HEK293 (cell line): ENCODE data around the gene TARBP1.

Experiments
- CTCF ChIA-PET: fragments of 350-600 bp; formaldehyde crosslinking; extraction: SDS; loops from one replicate; lab custom pipeline; 2021; ENCODE audit warnings: antibody characterized with exemption; lab: Yijun Ruan, JAX
- POLR2A ChIA-PET: fragments of 300-600 bp; formaldehyde crosslinking; extraction: SDS; loops from one replicate; lab custom pipeline; 2020; ENCODE audit warnings: antibody characterized with exemption, inconsistent platforms; lab: Yijun Ruan, JAX
- H3K27ac ChIP-seq: fragments of 200-500 bp; sonication (Bioruptor generic); 2 replicates; pipeline ENCODE4 v1.5.1; 2014; ENCODE audit warnings: low read depth, low read length, control low read depth, inconsistent platforms; ENCODE audit errors: extremely low read depth
- H3K36me3 ChIP-seq, 2 experiments: fragments of 200-500 bp in 1 of 2; sonication (Bioruptor generic) in 1 of 2; 1 replicate in 1 of 2; 2 replicates in 1 of 2; pipeline ENCODE4 v1.5.1; 2014 to 2017; ENCODE audit warnings: inconsistent platforms in 2 of 2, low read length in 2 of 2; ENCODE audit not compliant: control insufficient read depth in 2 of 2, insufficient read depth in 1 of 2
- H3K4me1 ChIP-seq: fragments of 200-500 bp; sonication (Bioruptor generic); 2 replicates; pipeline ENCODE4 v1.5.1; 2014; ENCODE audit warnings: mild to moderate bottlenecking, low read length, inconsistent platforms; ENCODE audit not compliant: control insufficient read depth, insufficient read depth
- H3K4me3 ChIP-seq: 2 replicates; pipeline ENCODE4 v1.5.1; 2011; ENCODE audit warnings: low read depth, mild to moderate bottlenecking, control low read depth, low read length, moderate library complexity
- H3K9me3 ChIP-seq: fragments of 200-500 bp; sonication (Bioruptor generic); 2 replicates; pipeline ENCODE4 v1.5.1; 2014; ENCODE audit warnings: low read depth, low read length, inconsistent platforms; ENCODE audit not compliant: control insufficient read depth, insufficient read depth
- GFI1B ChIP-seq: fragments of 450-650 bp; formaldehyde crosslinking; IDR thresholded peaks from 2 replicates; pipeline ENCODE4 v1.5.1; 2016; ENCODE audit warnings: missing biosample characterization, missing genetic modification characterization
- SP3 ChIP-seq: fragments of 450-650 bp; formaldehyde crosslinking; IDR thresholded peaks from 2 replicates; pipeline ENCODE4 v1.5.1; 2016; ENCODE audit warnings: missing biosample characterization, missing genetic modification characterization
- ZNF2 ChIP-seq: fragments of 450-650 bp; formaldehyde crosslinking; IDR thresholded peaks from 2 replicates; pipeline ENCODE4 v1.5.1; 2016; ENCODE audit warnings: missing biosample characterization, missing genetic modification characterization
- ZNF274 ChIP-seq, 2 experiments: fragments of 200-500 bp in 1 of 2; fragments of 450-650 bp in 1 of 2; sonication (Bioruptor generic) in 1 of 2; formaldehyde crosslinking in 1 of 2; IDR thresholded peaks; 2 replicates each; pipeline versions ENCODE4 v1.5.1 to v1.6.1; 2014 to 2016; ENCODE audit warnings: borderline replicate concordance in 1 of 2, inconsistent platforms in 1 of 2, low read length in 1 of 2, missing biosample characterization in 1 of 2, missing genetic modification characterization in 1 of 2
- ZNF350 ChIP-seq: fragments of 450-650 bp; formaldehyde crosslinking; IDR thresholded peaks from 2 replicates; pipeline ENCODE4 v1.5.0; 2017; ENCODE audit warnings: missing biosample characterization, mild to moderate bottlenecking, missing genetic modification characterization
- ZNF366 ChIP-seq: fragments of 450-650 bp; formaldehyde crosslinking; conservative IDR thresholded peaks from 2 replicates; pipeline ENCODE4 v1.5.1; 2016; ENCODE audit warnings: missing biosample characterization, missing genetic modification characterization
- ZNF391 ChIP-seq: fragments of 450-650 bp; formaldehyde crosslinking; IDR thresholded peaks from 2 replicates; pipeline ENCODE4 v1.5.1; 2016; ENCODE audit warnings: low read depth, missing biosample characterization, missing genetic modification characterization, borderline replicate concordance
- ZNF423 ChIP-seq: fragments of 450-650 bp; formaldehyde crosslinking; IDR thresholded peaks from 2 replicates; pipeline ENCODE4 v1.5.1; 2016; ENCODE audit warnings: missing biosample characterization, missing genetic modification characterization
- ZNF529 ChIP-seq: fragments of 450-650 bp; formaldehyde crosslinking; IDR thresholded peaks from 2 replicates; pipeline ENCODE4 v1.5.1; 2017; ENCODE audit warnings: missing genetic modification characterization, missing biosample characterization; ENCODE audit not compliant: insufficient replicate concordance
- ZNF544 ChIP-seq: fragments of 450-650 bp; formaldehyde crosslinking; IDR thresholded peaks from 2 replicates; pipeline ENCODE4 v1.5.0; 2017; ENCODE audit warnings: missing biosample characterization, missing genetic modification characterization
- ZNF555 ChIP-seq: fragments of 450-650 bp; formaldehyde crosslinking; conservative IDR thresholded peaks from 2 replicates; pipeline ENCODE4 v1.5.1; 2017; ENCODE audit warnings: missing biosample characterization, mild to moderate bottlenecking, missing genetic modification characterization, inconsistent platforms
- ZNF558 ChIP-seq: fragments of 450-650 bp; formaldehyde crosslinking; IDR thresholded peaks from 2 replicates; pipeline ENCODE4 v1.5.1; 2016; ENCODE audit warnings: missing biosample characterization, missing genetic modification characterization
- ZNF596 ChIP-seq: fragments of 450-650 bp; IDR thresholded peaks from 2 replicates; pipeline ENCODE4 v1.5.0; 2018; ENCODE audit warnings: missing biosample characterization, mild to moderate bottlenecking, missing genetic modification characterization, moderate library complexity
- ZNF837 ChIP-seq: fragments of 450-650 bp; formaldehyde crosslinking; IDR thresholded peaks from 2 replicates; pipeline ENCODE4 v1.5.1; 2016; ENCODE audit warnings: missing biosample characterization, missing genetic modification characterization
- ZNF843 ChIP-seq: fragments of 450-650 bp; formaldehyde crosslinking; IDR thresholded peaks from 2 replicates; pipeline ENCODE4 v1.5.1; 2016; ENCODE audit warnings: missing biosample characterization, missing genetic modification characterization
- ZSCAN23 ChIP-seq: fragments of 450-650 bp; formaldehyde crosslinking; IDR thresholded peaks from 2 replicates; pipeline ENCODE4 v1.5.1; 2016; ENCODE audit warnings: missing biosample characterization, missing genetic modification characterization
- ZXDB ChIP-seq: fragments of 450-650 bp; formaldehyde crosslinking; IDR thresholded peaks from 2 replicates; pipeline ENCODE4 v1.5.1; 2016; ENCODE audit warnings: missing biosample characterization, missing genetic modification characterization
- TF ChIP-seq, protein P1 (sequence below): fragments of 450-650 bp; formaldehyde crosslinking; IDR thresholded peaks from 2 replicates; pipeline ENCODE4 v1.5.1; 2017; ENCODE audit warnings: missing biosample characterization, missing genetic modification characterization
- TF ChIP-seq, protein P2 (sequence below): fragments of 450-650 bp; formaldehyde crosslinking; IDR thresholded peaks from 2 replicates; pipeline ENCODE4 v1.5.1; 2016; ENCODE audit warnings: missing biosample characterization, missing genetic modification characterization
- TF ChIP-seq, protein P3 (sequence below): fragments of 450-650 bp; formaldehyde crosslinking; IDR thresholded peaks from 2 replicates; pipeline ENCODE4 v1.5.1; 2016; ENCODE audit warnings: missing biosample characterization, missing genetic modification characterization
- TF ChIP-seq, protein P4 (sequence below): fragments of 450-650 bp; formaldehyde crosslinking; IDR thresholded peaks from 2 replicates; pipeline ENCODE4 v1.5.1; 2016; ENCODE audit warnings: missing biosample characterization, missing genetic modification characterization
- TF ChIP-seq, protein P5 (sequence below): fragments of 450-650 bp; formaldehyde crosslinking; IDR thresholded peaks from 2 replicates; pipeline ENCODE4 v1.5.1; 2016; ENCODE audit warnings: missing biosample characterization, missing genetic modification characterization

The TARBP1 gene

DNA sequence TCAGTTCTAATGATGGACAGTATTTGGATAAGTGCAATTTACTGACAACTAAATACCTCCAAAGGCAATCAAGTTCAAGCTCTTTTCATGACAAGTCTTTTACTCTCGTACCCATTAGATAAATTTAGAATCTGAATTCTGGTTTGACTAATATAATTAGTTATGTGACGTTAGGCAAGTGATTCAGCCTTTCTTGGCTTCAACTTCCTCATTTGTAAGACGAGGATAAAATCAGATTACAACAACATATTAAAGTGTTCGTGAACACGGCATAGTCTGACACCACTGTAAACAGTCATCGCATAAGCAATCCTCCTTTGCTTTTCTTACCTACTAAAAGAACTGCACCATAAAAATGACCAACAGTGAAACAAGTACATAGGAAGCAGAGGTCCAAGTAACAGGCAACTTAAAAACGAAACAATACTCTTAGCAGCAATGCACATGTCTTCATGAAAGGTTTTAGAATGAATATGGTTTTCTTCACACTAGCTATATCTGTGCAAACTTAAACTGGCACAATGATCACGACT is 80.1 kb downstream of the TARBP1 start (continued):
- TF ChIP-seq SP3 (no peak), ZXDB (tag by site-specific recombination) (no peak)
- TF ChIP-seq, protein P1, sequence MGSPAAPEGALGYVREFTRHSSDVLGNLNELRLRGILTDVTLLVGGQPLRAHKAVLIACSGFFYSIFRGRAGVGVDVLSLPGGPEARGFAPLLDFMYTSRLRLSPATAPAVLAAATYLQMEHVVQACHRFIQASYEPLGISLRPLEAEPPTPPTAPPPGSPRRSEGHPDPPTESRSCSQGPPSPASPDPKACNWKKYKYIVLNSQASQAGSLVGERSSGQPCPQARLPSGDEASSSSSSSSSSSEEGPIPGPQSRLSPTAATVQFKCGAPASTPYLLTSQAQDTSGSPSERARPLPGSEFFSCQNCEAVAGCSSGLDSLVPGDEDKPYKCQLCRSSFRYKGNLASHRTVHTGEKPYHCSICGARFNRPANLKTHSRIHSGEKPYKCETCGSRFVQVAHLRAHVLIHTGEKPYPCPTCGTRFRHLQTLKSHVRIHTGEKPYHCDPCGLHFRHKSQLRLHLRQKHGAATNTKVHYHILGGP = no peak

DNA sequence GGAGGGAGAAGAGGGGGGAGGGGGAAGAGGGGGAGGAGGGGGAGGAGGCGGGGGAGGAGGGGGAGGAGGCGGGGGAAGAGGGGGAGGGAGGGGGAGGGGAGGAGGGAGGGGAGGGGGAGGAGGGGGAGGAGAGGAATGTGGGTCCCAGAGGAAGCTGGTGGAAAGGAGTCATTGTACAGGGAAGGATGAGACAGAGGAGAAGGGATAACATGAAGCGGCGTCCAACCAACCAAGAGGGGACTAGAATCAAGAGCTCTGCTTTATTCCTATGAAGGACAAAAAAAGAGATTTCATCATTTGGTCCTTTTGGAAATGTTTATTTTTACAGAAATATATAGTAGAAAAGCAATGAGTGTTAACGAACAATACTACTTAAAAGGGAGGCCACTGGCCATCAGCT is 81.2 kb downstream of the TARBP1 start:
- ChIA-PET POLR2A (interaction anchor here (0.7 kb wide), 1 partner anchor 354 kb away, joined by 3 read pairs; no protein-coding TSS in a partner anchor), CTCF (interaction anchor here (0.8 kb wide), 2 partner anchors 12 to 20 kb away, joined by 3 to 4 read pairs; no protein-coding TSS in a partner anchor)
- TF ChIP-seq ZSCAN23 (tag by site-specific recombination) = no peak
- no peak for TF ChIP-seq GFI1B (tag by site-specific recombination)
- TF ChIP-seq ZNF544 (tag by site-specific recombination) = no peak
- TF ChIP-seq, protein P2, sequence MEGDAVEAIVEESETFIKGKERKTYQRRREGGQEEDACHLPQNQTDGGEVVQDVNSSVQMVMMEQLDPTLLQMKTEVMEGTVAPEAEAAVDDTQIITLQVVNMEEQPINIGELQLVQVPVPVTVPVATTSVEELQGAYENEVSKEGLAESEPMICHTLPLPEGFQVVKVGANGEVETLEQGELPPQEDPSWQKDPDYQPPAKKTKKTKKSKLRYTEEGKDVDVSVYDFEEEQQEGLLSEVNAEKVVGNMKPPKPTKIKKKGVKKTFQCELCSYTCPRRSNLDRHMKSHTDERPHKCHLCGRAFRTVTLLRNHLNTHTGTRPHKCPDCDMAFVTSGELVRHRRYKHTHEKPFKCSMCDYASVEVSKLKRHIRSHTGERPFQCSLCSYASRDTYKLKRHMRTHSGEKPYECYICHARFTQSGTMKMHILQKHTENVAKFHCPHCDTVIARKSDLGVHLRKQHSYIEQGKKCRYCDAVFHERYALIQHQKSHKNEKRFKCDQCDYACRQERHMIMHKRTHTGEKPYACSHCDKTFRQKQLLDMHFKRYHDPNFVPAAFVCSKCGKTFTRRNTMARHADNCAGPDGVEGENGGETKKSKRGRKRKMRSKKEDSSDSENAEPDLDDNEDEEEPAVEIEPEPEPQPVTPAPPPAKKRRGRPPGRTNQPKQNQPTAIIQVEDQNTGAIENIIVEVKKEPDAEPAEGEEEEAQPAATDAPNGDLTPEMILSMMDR = no peak
- TF ChIP-seq ZNF366 (tag by site-specific recombination) = no peak
- TF ChIP-seq, protein P1 = no peak
- Histone ChIP-seq H3K36me3 (peaks cover 11 to 16% of the 10 kb centered on the region in 2 experiments), H3K9me3 (no peaks in the 10 kb centered on the region), H3K4me1 (no peaks in the 10 kb centered on the region), H3K4me3 (no peak overlapping the region), H3K27ac (no peak overlapping the region)

DNA sequence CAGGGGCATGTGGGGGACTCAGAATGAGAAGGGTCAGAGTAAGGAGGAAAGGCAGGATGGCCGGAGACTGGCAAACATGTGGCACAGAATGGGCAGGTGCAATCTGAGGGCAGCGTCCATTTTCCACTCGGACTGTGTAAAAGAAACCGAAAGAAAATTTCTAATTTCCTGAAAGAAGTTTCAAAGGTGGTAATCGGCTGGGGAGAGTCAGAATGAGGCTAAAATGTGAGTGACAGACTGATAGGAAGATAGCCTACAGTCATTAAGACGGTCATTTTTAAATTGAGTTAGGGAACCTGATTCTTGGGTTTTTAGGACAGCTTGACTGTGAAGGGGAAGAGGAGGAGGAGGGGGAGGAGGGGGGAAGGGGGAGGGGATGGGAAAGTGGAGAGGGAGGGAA is 82.1 kb downstream of the TARBP1 start:
- ChIA-PET CTCF (no interaction called here), POLR2A (no interaction called here)
- Histone ChIP-seq H3K36me3 (peaks cover 20 to 21% of the 10 kb centered on the region in 2 experiments), H3K27ac (no peak overlapping the region), H3K9me3 (no peaks in the 10 kb centered on the region), H3K4me1 (no peaks in the 10 kb centered on the region), H3K4me3 (no peak overlapping the region)
- TF ChIP-seq, protein P3, sequence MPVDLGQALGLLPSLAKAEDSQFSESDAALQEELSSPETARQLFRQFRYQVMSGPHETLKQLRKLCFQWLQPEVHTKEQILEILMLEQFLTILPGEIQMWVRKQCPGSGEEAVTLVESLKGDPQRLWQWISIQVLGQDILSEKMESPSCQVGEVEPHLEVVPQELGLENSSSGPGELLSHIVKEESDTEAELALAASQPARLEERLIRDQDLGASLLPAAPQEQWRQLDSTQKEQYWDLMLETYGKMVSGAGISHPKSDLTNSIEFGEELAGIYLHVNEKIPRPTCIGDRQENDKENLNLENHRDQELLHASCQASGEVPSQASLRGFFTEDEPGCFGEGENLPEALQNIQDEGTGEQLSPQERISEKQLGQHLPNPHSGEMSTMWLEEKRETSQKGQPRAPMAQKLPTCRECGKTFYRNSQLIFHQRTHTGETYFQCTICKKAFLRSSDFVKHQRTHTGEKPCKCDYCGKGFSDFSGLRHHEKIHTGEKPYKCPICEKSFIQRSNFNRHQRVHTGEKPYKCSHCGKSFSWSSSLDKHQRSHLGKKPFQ (tag by site-specific recombination) = no peak
- TF ChIP-seq ZNF555 (tag by site-specific recombination) (no peak), ZNF843 (no peak)

GRCh38 chr1:234396092-234396491 is 82.9 kb downstream of the TARBP1 start:
- Histone ChIP-seq H3K27ac (no peak overlapping the region), H3K4me3 (no peak overlapping the region), H3K36me3 (peaks cover 26% of the 10 kb centered on the region in 2 experiments), H3K4me1 (no peaks in the 10 kb centered on the region), H3K9me3 (no peaks in the 10 kb centered on the region)
- ChIA-PET CTCF (interaction anchor here (0.8 to 1.1 kb wide), 3 partner anchors 12 to 282 kb away, joined by 3 read pairs; no protein-coding TSS in a partner anchor), POLR2A (no interaction called here)
- TF ChIP-seq ZNF837 (tag by site-specific recombination) (no peak), ZNF274 (IDR thresholded peaks at IDR 0.05; ENCODE audit: low read length) (no peak), ZNF274 (tag by site-specific recombination; IDR thresholded peaks at IDR 0.05; ENCODE audit: borderline replicate concordance) (no peak), ZNF558 (tag by site-specific recombination) (no peak), ZNF391 (tag by site-specific recombination) (no peak), ZNF423 (tag by site-specific recombination) (no peak), ZNF350 (tag by site-specific recombination) (no peak), ZNF2 (tag by site-specific recombination) (no peak), ZNF596 (tag by site-specific recombination) (no peak), ZNF529 (tag by site-specific recombination) (no peak)
- TF ChIP-seq, protein P4, sequence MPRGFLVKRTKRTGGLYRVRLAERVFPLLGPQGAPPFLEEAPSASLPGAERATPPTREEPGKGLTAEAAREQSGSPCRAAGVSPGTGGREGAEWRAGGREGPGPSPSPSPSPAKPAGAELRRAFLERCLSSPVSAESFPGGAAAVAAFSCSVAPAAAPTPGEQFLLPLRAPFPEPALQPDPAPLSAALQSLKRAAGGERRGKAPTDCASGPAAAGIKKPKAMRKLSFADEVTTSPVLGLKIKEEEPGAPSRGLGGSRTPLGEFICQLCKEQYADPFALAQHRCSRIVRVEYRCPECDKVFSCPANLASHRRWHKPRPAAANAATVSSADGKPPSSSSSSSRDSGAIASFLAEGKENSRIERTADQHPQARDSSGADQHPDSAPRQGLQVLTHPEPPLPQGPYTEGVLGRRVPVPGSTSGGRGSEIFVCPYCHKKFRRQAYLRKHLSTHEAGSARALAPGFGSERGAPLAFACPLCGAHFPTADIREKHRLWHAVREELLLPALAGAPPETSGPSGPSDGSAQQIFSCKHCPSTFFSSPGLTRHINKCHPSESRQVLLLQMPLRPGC (tag by site-specific recombination) = no peak
- TF ChIP-seq, protein P5, sequence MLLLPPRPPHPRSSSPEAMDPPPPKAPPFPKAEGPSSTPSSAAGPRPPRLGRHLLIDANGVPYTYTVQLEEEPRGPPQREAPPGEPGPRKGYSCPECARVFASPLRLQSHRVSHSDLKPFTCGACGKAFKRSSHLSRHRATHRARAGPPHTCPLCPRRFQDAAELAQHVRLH (tag by site-specific recombination) = no peak
